Umbilical cord (tissue), 2 donors: ENCODE results near the gene TMEM175. TPM values are rescaled to one million over a fixed set of nuclear protein-coding genes. Genes with fewer than 3 reads are reported as not detected.
A peak's percentile ranks its signal among the peaks of the same experiment; 100 is the strongest.
"Not testable (repeated sequence)": the region's sequence is repeated elsewhere in the genome, so short reads cannot be mapped to it uniquely, and the experiment has no call there.

Experiments used
- DNase-seq: peaks from one replicate; pipeline ENCODE4 v3.0.0-alpha.2; 2015; ENCODE audit warnings: low spot score
- total RNA-seq: library from RNA; depleted of rRNA; stranded (reverse); fragments of >200 nt; gene quantifications from one replicate; pipeline ENCODE4 v1.2.3, GENCODE V29; 2014; ENCODE audit warnings: low replicate concordance; ENCODE audit not compliant: insufficient read depth

The TMEM175 gene
- total RNA-seq, 1 donor from 2014 or later = 39.7 TPM

DNA sequence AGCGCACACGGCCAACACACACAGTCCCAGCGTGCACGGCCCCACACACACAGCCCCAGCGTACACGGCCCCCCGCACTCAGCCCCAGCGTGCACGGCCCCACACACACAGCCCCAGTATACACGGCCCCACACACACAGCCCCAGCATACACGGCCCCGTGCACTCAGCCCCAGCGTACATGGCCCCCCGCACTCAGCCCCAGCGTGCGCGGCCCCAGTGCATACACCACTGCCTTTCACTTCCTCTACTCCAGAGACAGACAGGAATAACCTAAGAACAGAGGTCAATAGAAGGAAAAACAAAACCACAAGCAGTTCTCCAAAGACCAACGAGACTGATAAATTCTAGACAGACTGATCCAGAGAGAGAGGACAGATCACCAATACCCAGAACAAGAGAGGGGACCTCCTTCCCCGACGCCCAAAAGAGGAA, 17.2 kb upstream of the TMEM175 start:
- no peak for DNase-seq

DNA sequence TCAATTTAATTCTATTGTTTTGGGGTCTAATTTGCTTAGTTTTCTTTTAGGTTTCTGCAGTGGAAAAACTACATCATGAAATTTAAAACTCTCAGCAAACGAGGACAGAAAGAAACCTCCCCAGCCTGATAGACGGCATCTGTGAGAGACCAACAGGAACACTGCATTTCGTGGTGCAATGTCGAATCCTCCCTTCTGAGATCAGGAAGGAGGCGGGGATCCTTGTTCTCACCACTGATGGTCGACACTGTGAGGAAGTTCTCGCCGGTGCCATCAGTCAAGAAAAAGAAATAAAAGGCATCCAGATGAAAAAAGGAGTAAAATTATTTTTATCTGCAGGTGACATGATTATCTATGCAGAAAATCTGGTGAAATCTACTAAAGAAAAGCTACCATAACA, 16.7 kb upstream of the TMEM175 start:
- peak; percentile 14 for DNase-seq

DNA sequence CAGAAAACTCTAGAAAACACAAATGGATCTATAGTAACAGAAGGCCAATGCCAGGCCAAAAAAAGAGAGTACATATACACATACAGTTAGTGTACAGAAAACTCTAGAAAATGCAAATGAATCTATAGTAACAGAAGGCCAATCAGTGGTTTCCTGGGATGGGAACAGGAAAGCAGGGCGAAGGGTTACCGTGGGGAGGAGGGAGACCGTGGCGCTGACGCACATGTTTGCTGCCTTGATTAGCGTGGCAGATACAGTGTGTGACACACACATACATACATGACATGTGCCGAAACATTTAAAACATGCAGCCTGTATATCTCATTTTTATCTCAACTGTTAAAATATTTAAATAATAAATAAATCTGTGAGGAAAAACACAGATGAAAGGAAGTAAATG, 14.8 kb upstream of the TMEM175 start:
- DNase-seq = no peak

DNA sequence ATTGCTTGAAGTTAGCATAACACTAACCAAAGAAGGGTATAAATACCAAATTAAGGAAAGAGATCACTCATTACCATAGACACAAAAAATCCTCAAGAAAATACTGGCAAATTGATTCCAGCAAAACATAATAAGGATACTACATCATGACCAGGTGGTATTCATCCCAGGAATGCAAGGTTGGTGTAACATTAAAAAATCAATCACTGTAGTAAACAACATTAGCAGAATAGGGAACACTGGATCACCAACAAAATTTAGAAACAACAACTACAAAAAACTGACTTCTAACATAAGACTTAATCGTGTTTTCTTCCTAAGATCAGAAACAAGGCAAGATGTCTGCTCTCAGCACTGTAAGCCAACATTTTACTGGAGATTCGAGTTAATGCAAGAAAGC, 14.3 kb upstream of the TMEM175 start:
- DNase-seq = no peak

DNA sequence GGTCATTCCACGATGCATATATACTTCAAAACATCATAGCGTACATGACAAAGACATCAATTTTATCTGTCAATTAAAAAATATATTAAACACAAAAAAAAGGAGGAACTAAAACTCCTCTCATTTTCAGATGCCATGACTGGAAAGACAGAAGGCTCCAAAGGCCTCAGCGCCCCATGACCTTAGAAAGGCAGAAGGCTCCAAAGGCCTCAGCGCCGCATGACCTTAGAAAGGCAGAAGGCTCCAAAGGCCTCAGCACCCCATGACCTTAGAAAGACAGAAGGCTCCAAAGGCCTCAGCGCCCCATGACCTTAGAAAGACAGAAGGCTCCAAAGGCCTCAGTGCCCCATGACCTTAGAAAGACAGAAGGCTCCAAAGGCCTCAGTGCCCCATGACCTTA, 13.7 kb upstream of the TMEM175 start:
- DNase-seq = not testable (repeated sequence)

DNA sequence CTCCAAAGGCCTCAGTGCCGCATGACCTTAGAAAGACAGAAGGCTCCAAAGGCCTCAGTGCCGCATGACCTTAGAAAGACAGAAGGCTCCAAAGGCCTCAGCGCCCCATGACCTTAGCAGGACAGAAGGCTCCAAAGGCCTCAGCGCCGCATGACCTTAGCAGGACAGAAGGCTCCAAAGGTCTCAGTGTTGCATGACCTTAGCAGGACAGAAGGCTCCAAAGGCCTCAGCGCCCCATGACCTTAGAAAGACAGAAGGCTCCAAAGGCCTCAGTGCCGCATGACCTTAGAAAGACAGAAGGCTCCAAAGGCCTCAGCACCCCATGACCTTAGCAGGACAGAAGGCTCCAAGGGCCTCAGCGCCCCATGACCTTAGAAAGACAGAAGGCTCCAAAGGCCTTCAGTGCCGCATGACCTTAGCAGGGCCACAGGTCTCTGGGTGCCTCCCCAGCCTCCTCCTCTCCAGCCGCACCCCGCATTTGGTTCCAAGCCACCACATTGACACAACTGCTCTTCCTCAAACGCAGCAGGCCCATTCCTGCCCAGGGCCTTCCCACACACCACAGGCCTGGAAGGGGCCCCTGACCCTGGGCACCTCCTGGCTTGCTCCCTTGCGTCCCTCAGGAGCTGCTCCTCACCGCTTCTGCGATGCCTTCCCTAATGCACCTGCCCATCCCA, 13.1 kb upstream of the TMEM175 start:
- not testable (repeated sequence) for DNase-seq

DNA sequence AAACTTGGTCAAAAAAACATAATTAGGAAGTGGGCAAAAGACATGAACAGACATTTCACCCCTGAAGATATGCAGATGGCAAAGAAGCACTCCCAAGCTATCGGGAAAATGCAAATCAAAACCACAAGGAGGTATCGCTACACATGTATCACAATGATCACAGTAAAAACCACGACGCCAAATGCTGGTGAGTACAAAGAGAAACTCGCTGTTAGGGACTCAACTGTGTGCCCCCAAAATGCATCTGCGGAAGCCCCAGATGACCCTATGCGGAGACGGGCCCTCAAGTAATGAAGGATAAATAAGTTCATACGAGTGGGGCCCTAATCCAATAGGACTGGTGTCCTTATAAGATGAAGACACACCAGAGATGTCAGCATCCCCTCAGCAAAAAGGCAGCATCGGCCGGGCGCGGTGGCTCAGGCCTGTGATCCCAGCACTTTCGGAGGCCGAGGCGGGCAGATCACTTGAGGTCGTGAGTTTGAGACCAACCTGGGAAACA, 10.4 kb upstream of the TMEM175 start:
- no peak for DNase-seq

DNA sequence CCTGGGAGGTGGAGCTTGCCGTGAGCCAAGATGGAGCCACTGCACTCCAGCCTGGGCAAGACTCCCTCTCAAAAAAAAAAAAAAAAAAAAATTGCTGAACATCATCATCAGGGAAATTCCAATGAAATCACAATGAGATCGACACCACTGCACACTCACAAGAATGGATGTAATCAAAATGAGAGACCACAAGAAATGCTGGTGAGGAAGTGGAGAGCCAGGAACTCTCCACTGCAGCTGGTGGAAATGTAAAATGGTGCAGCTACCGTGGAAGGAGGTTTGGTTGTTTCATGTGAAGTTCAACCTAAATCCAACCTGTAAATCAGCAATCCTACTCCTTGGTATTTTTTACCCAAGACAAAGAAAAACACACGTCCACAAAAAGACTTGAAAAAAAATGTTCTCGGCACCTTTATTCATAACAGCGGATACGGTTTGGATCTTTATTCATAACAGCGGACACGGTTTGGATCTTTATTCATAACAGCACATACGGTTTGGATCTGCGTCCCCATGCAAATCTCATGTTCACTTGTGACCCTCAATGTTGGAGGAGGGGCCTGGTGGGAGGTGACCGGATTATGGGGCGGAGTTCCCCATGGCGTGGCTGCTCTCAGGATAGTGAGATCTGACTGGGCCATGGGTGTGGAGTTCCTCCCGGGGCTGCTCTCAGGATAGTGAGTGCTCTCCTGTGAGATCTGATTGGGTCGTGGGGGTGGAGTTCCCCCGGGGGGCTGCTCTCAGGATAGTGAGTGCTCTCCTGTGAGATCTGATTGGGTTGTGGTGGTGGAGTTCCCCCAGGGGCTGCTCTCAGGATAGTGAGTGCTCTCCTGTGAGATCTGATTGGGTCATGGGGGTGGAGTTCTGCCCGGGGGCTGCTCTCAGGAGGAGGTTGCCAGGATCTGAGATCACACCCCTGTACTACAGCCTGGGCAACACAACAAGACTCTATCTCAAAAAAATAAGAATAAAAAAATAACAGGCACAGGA, 7.9 kb upstream of the TMEM175 start:
- DNase-seq = no peak

DNA sequence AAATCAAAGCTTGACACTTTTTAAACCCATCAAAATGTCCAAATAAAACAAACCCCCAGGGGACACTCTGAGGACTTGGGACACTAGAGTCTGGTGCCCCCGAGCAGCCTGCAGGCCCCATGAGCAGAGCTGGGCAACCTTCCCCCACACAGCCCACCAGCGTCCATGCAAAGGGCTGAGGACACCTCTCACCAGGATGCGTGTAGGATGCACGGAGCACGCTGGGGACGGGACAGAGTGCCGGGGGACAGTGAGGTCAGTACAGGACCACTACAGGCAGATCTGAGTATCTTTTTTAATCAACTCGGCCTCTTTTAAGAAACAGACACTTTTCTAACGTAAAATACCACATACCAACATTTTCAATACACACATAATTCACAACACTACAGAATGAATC, 7.1 kb upstream of the TMEM175 start:
- DNase-seq = no peak

DNA sequence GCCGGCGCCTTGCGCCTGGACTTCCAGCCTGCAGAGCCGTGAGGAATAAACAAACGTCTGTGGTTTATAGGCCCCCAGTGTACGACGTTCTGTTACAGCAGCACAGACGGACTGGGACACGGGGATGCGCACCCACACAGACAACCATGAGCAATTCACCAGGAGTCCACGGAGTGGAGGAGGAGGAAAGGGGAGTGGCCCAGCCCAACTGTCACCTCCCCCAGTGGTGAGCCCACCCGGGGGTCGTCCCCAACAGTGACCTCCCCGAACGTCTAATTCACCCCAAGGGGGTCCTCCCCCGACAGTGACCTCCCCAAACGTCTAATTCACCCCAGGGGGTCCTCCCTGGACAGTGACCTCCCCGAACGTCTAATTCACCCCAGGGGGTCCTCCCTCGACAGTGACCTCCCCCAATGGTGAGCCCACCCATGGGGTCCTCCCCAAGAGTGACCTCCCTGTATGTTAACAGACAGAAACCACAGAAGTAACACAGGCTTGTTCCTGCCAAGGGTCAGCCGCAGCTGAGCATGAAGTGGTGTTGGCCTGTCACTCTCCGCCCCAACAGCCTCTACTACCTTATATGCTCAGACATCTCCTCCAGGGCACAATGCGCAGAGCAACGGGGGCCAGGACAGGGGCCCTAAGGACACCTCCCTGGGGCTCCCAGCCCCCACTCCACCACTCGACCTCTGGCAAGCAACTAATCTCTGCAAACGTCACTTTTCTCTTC, 6.3 kb upstream of the TMEM175 start:
- DNase-seq = no peak

DNA sequence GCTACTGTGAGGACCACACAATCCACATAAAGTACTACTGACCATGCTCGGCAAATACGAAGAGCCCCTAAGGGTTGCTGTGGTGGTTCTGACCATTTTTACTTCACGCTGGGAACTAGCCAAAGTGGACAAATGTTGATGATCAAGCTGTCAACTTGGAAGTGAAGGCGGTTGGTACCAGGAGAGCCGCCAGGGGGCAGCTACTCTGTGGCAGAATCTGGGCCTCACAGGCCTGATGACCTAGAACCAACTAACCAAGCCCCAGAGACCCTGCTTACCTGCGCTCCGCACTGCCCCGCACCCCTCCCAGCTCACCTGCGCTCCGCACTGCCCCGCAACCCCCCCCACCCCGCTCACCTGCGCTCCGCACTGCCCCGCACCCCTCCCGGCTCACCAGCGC, 5.7 kb upstream of the TMEM175 start:
- DNase-seq = no peak

DNA sequence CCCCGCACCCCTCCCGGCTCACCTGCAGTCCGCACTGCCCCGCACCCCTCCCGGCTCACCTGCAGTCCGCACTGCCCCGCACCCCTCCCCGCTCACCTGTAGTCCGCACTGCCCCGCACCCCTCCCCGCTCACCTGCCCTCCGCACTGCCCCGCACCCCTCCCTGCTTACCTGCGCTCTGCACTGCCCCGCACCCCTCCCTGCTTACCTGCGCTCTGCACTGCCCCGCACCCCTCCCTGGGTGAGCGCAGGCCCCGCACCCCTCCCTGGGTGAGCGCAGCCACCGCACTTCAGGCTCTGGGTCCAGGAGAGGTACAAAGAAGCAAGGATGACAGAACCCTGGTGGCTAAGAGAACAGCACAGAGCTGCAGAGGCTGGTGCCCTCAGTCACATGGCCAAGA, 4.7 kb upstream of the TMEM175 start:
- DNase-seq = not testable (repeated sequence)

DNA sequence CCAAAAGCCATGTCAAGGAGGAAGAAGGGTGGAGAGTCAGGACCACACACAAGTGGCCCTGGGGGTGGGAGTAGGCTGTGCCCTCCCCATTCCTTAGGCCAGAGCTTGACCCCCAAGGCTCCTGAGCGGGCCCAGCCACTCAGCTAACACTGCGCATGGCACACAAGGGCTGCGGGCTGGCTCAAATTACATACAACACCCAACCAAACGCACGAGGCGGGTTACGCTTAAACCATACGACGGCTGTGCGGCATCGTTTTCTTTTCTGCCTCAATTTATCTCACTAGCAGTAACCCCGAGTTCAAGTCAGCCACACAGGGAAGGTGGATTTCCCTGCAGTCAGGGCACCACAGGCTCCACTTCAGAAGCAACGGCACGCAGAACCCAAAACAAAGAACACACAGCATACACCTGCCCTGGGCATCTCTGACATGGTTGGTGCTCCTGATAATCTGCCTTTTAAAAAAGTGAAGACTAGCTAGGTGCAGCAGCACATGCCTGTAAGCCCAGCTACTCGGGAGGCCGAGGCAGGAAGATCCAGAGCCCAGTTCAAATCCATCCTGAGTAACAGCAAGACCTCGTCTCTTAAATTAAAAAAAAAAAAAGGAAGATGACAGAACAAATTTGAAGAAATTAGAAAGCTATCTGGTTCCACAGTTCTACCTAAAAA, 3.0 kb upstream of the TMEM175 start:
- DNase-seq = no peak

DNA sequence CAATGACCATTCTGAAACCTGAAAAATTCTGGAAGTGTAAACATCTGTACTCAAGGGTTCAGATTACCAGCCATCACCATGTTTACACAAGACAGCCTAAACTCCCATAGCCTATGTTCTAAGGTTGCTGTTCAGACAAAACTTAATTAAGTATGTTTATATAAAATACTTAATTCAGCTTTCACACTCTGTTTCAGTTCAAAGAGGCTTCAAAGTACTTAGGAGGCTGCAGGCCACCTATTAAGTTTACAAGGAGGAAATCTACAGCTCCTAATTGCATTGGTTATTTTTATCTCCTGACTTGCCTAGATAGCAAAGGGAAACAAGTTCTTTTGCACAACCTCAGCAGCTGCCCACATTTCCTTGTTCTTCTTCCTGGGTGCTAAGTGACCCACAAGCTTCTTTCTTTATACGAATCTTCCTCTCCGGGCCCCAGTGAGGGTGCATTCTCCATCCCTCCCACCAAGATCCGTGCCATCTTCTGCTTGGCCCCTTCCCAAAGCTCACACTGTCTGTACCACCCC, 2.2 kb upstream of the TMEM175 start:
- DNase-seq = no peak

DNA sequence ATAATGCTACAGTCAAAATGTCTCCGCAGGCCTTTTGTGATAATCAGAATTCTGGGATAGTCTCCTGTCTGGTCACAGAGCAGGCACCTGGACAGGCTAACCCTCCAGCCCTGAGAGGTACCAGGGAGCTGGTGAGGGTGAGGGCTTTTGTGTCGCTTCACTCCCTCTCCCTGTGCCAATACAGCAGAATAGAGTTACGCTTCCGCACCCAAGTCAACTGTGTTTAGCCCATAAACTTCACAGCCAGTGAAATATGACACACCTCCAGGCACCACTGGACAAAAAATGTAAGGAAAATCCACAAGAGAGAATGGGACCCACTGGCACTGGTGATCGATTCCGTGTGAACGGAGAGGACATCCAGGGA, 1.4 kb upstream of the TMEM175 start:
- DNase-seq = no peak

DNA sequence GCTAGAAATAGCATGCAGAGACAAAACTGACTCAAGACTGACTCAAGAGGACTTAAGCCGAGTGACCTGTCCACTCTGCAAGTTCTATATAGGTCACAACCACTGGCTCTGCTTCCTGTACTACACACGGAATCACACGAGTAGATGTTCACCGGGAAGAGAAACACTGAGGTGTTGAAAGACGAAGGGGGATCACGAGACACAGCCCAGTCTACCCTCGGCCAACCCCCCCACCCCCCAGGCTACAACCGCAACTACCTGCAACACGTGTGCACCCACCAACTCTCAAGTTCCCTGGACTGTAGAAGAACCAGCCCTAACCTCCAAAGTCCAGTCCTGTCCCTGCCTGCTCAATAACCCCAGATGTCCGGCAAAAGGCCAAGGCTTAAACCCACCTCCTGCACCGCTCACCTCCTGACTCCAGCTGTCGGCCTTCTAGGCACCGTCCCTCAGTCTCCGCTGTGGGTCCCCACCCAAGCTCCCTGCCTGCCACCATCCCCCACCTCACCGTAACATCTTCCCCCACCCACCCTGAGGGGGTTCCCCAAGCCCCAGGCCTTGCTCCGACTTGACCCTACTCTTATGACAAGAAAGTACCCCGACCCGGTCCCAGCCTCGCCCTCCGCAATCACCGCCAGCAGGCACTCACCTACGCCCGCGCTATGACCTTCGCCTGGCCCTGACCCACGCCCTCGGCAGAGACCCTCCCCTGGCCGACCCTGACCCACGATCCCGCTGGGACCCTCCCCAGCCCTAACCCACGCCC, 883 bp upstream of the TMEM175 start:
- DNase-seq = no peak

DNA sequence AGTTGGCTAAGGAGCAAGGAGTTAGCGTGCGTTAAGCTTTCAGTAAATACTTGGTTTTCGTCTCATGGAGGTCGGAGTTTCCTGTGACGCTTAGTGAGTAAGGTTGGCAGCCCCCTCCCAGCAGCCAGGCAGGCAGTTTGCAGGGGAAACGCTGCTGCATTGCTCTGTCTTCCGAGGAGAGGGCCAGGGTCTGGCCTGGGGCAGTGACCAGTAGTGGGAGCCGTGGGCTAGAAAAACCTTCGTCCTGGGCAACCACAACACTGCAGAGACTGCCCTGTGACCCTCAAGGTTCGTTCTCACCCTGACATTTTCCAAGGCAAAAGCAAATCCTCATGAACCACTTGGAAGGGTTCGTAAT, 432 bp downstream of the TMEM175 start:
- DNase-seq = no peak

DNA sequence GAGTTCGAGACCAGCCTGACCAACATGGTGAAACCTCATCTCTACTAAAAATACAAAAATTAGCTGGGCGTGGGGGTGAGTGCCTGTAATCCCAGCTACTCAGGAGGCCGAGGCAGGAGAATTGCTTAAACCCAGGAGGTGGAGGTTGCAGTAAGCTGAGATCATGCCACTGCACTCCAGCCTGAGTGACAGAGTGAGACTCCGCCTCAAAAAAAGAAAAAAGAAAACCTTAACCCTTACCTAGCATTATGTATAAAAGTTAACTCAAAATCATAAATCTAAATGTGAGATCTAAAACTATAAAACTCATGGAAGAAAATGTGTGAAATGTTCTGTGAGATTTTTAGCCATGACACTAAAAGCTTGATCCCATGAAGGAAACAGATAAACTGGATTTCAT, 7.2 kb downstream of the TMEM175 start:
- not testable (repeated sequence) for DNase-seq

DNA sequence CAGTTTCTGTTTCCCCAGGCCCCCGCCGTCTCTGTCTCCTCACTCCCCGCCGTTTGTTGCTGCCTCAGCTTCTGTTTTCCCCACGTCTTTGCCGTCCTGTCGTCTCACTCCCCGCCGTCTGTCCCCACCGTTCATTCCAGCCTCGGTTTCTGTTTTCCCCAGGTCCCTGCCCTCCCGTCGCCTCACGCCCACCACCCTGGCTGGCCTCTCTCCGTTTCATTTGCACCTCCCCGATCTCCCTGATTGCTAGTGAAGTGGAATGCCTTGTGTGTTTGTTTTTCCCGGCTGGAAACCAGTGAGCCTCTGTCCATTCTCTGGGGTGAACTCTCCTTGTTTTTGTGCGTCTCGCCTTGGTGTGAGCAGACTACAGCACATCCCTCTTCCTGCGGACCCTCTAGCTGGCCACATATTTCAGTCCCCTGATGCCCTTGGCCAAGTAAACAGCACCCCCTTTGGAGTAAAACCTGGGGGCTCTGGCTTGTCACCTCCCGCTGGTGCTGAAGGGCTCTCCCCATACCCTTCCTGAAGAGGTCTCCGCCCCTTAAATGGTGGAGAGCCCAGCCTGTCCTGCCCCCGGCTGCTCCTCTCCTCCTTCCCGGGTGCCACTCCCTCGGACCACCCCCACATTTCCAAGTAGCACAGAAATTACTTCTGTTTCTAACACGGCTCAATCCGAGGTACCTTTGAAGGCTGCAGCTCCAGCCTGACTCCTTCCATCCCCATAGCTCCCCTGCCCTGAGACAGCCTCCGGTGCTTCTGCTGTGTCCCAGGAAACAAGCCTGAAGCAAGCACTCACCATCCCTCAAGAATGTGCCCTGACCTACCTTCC, 13.2 kb downstream of the TMEM175 start:
- DNase-seq = no peak

DNA sequence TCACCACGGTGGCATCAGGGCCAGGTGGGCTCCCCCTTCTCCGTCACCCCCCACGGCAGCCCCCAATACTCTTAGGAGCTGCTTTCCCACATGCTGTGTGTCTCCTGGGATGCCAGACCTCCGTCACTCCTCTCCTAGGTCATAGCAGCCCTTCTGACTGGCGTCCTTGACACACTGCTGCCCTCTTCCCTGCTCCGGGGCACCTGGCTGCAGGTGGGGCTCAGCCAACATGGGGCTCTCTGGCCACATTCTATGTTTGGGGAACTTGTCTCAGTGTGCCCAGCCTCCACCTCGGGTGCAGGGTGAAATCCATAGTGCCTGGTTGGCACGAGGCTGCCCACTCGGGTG, 13.8 kb downstream of the TMEM175 start:
- no peak for DNase-seq
